BLaER1 treated with 17β-estradiol and CSF1 and Interleukin-3, amounts not matched to agents 10 nM and 100 nM (cell line): Measurements from ENCODE around the gene NRXN2.

Source experiments
- H3K27ac ChIP-seq, 11 experiments: shearing (Covaris generic); formaldehyde crosslinking; 2 replicates each; pipeline ENCODE4 v1.8.1; 2022
- H3K27me3 ChIP-seq, 11 experiments: shearing (Covaris generic); formaldehyde crosslinking; 2 replicates each; pipeline ENCODE4 v1.8.1; 2022
- H3K36me3 ChIP-seq, 11 experiments: shearing (Covaris generic); formaldehyde crosslinking; 2 replicates each; pipeline ENCODE4 v1.8.1; 2022
- H3K4me1 ChIP-seq, 10 experiments: shearing (Covaris generic); formaldehyde crosslinking; 2 replicates each; pipeline ENCODE4 v1.8.1; 2022
- H3K4me2 ChIP-seq, 11 experiments: shearing (Covaris generic); formaldehyde crosslinking; 2 replicates each; pipeline ENCODE4 v1.8.1; 2022
- H3K4me3 ChIP-seq, 10 experiments: shearing (Covaris generic); formaldehyde crosslinking; 2 replicates each; pipeline ENCODE4 v1.8.1; 2022
- H3K9ac ChIP-seq, 11 experiments: shearing (Covaris generic); formaldehyde crosslinking; 2 replicates each; pipeline ENCODE4 v1.8.1; 2022
- H3K9me3 ChIP-seq, 11 experiments: shearing (Covaris generic); formaldehyde crosslinking; replicated peaks in 1 of 11; 2 replicates each; pipeline ENCODE4 v1.8.1; 2022
- H4K20me1 ChIP-seq, 11 experiments: shearing (Covaris generic); formaldehyde crosslinking; 2 replicates each; pipeline ENCODE4 v1.8.1; 2022
- Cebpa-rat ChIP-seq, 11 experiments: shearing (Covaris generic); IDR thresholded peaks; 2 replicates each; pipeline ENCODE4 v1.8.1; 2022

The NRXN2 gene

DNA sequence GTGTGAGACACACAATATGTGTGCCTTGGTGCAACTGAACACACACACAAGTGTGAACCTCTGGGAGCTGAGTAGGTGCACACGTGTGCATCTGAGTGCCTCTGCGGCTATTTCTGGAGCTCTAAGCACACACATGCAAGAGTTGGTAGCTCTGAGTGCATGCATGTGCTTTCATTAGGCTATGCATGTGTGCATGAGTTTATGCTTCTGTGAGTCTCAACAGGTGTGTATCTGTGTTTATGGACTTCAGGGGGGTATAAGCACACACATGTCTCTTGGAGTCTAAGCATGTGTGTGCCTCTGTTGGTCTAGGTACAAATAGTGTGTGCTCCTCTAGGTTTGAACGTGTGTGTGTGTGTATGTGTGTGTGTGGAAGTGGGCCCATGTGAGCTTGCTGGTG, 106.2 kb downstream of the NRXN2 start:
- no peak overlapping the region for H3K4me3 ChIP-seq
- peaks cover 48 to 90% (median 87%) of the 10 kb centered on the region in 10 experiments for H3K4me1 ChIP-seq
- no peak overlapping the region for H3K27ac ChIP-seq
- H3K27me3 ChIP-seq, result peaks cover 0 to 2% (median 0%) of the 10 kb centered on the region in 11 experiments; a peak in 1 of 22 replicates
- no peaks in the 10 kb centered on the region for H3K9me3 ChIP-seq
- H4K20me1 ChIP-seq, result no peaks in the 10 kb centered on the region
- H3K4me2 ChIP-seq, result peak overlapping the region in 7 of 11 experiments; percentile 76 to 98 (median 92); a peak in 12 of 22 replicates
- no peaks in the 10 kb centered on the region for H3K36me3 ChIP-seq
- TF ChIP-seq Cebpa-rat (IDR thresholded peaks at IDR 0.05), result no peak
- no peak overlapping the region for H3K9ac ChIP-seq

DNA sequence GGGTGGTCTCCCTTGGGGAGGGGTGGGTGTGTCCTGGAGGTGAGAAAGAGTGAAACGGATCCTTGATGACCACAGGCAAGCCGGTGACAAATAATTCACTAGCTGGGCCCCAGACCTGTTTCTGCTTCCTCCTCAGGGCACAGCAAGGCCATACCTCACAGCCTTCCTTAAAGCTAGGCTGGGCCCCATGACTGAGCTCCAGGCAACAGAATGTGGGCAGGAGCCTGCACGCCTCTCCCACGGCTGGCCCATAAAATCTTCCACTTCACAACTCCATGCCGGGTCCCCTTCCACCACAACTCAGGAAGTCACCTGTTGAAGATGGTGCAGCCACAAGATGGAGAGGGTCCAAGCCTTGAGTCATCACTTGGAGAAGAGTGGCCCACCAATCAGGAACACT, 108.1 kb downstream of the NRXN2 start:
- no peak for TF ChIP-seq Cebpa-rat (IDR thresholded peaks at IDR 0.05)
- no peak overlapping the region for H3K9ac ChIP-seq
- H3K9me3 ChIP-seq, result no peaks in the 10 kb centered on the region
- peak overlapping the region in 8 of 11 experiments; percentile 14 to 97 (median 90); a peak in 11 of 22 replicates for H3K4me2 ChIP-seq
- no peaks in the 10 kb centered on the region for H4K20me1 ChIP-seq
- peaks cover 0 to 2% (median 0%) of the 10 kb centered on the region in 11 experiments; a peak in 1 of 22 replicates for H3K27me3 ChIP-seq
- H3K4me1 ChIP-seq, result peaks cover 41 to 90% (median 87%) of the 10 kb centered on the region in 10 experiments
- H3K27ac ChIP-seq, result no peak overlapping the region
- no peak overlapping the region for H3K4me3 ChIP-seq
- H3K36me3 ChIP-seq, result no peaks in the 10 kb centered on the region

DNA sequence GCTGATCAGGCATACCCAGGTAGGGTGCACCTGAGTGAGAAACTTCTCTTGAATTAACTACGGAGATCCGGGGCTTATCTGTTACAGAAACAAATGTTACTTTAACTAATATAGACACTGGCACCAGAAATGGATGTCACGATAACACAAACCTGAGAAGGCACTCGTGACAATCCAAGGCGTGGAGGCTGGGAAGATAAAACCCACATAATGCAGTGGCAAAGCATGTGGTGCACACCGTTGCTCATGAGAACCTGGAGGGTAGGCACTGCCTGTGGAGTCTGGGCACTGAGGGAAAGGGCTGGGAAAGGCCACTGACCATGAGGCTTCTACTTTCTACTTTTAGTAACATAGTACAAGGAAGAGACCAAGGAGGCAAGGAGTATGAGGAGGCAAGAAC, 109.3 kb downstream of the NRXN2 start:
- H3K27ac ChIP-seq, result no peak overlapping the region
- no peaks in the 10 kb centered on the region for H3K9me3 ChIP-seq
- TF ChIP-seq Cebpa-rat (IDR thresholded peaks at IDR 0.05), result no peak
- peaks cover 0 to 3% (median 0%) of the 10 kb centered on the region in 11 experiments; a peak in 5 of 22 replicates for H3K27me3 ChIP-seq
- no peak overlapping the region for H3K9ac ChIP-seq
- peak overlapping the region in 9 of 11 experiments; percentile 89 to 97 (median 93); a peak in 16 of 22 replicates for H3K4me2 ChIP-seq
- H4K20me1 ChIP-seq, result no peaks in the 10 kb centered on the region
- no peak overlapping the region for H3K4me3 ChIP-seq
- H3K4me1 ChIP-seq, result peaks cover 38 to 90% (median 87%) of the 10 kb centered on the region in 10 experiments
- H3K36me3 ChIP-seq, result no peaks in the 10 kb centered on the region

DNA sequence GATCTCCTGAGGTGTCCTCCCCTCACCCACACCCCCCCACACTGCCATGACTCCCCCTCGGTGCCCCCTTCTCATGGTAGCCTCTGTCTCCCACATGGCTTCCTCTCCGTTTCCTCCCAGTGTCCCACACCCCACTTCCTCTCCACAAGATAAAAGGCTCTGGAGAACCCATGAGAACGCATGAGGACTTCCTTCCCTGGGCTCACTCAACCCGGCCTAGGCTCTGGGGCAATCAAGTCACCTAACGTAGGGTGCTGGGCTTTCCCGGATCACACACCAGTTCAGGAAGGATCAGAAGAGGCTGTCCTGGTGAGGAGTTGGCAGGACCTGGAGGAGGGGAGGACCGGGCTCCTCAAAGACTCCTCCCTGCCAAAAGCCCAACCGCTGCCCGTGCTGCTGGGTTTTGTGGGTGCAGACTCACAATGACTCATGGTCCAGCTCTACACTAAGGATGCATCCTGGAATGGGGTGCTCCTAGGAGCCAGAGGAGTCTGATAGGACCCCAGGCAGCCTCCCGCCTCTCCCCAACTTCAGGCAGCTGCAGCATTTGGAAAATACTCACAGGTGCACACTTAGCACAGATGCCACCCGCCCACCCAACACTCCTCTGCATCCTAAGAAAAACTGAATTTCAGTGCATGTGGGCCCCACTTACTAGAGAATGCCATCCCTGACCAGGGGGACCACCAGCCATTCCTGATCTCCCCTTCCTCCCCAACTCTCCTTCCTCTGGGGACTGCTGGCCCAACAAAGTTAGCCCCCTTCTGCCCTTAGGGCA, 110.9 kb downstream of the NRXN2 start:
- no peak for TF ChIP-seq Cebpa-rat (IDR thresholded peaks at IDR 0.05)

DNA sequence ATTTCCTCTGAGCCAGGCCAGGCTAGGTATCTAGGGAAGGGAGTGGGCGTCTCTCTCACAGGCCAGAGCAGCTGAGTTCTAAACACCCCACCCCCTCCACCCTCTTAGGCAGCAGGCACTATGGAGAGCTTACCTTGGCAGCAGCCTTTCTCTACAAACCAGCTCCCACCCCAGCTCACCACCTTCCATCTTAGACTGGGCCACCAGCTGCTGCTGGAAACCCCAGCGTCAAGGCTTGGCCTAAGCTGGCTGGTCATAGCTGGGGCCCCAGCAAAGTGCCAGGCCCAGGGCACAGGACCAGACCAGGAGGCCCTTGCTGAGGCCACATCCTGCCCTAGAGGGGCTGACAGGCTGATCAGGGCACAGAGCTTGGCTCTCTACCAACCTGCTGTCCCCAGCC, 111.8 kb downstream of the NRXN2 start:
- Histone ChIP-seq H3K27me3 (peaks cover 0 to 20% (median 0%) of the 10 kb centered on the region in 11 experiments; a peak in 8 of 22 replicates), H3K36me3 (no peaks in the 10 kb centered on the region), H3K9ac (peak overlapping the region in 8 of 11 experiments; percentile 40 to 69 (median 60); a peak in 17 of 22 replicates), H3K4me2 (peak overlapping the region; percentile 78 to 97 (median 91)), H4K20me1 (no peaks in the 10 kb centered on the region), H3K27ac (peak overlapping the region in 10 of 11 experiments; percentile 10 to 85 (median 78); a peak in 19 of 22 replicates), H3K4me3 (peak overlapping the region in 4 of 10 experiments; percentile 0 to 40 (median 8); a peak in 5 of 20 replicates), H3K9me3 (no peaks in the 10 kb centered on the region), H3K4me1 (peaks cover 51 to 91% (median 87%) of the 10 kb centered on the region in 10 experiments)
- no peak for TF ChIP-seq Cebpa-rat (IDR thresholded peaks at IDR 0.05)

More for the DNA sequence above, 110.9 kb downstream of the NRXN2 start:
- H3K27ac ChIP-seq, result peak overlapping the region in 9 of 11 experiments; percentile 62 to 85 (median 78); a peak in 19 of 22 replicates
- H3K9ac ChIP-seq, result peak overlapping the region in 8 of 11 experiments; percentile 40 to 69 (median 60); a peak in 17 of 22 replicates
- peaks cover 46 to 90% (median 87%) of the 10 kb centered on the region in 10 experiments for H3K4me1 ChIP-seq
- H3K9me3 ChIP-seq, result no peaks in the 10 kb centered on the region
- H3K27me3 ChIP-seq, result peaks cover 0 to 15% (median 0%) of the 10 kb centered on the region in 11 experiments; a peak in 8 of 22 replicates
- peak overlapping the region in 4 of 10 experiments; percentile 0 to 40 (median 8); a peak in 3 of 20 replicates for H3K4me3 ChIP-seq
- H4K20me1 ChIP-seq, result no peaks in the 10 kb centered on the region
- H3K36me3 ChIP-seq, result no peaks in the 10 kb centered on the region
- peak overlapping the region; percentile 78 to 97 (median 91) for H3K4me2 ChIP-seq

DNA sequence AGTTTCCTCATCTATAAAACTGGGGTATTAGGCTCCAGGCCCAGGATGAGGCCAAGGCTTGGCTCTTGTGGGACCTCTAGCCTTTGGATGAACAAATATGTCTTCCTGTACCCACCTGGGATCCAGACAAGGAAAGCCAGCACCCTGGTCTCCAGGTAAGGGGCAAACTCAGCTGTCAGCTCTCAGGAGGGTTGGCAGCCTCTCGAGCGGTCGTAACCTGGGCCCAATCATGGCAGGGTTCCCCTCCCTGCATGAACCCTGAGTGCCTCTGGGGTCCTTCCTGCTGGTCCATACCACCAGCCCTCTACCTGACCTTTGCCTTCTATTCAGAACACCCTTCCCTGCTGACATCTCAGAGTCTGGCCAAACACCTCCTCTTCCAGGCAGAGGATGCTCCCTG, 112.4 kb downstream of the NRXN2 start:
- H3K4me1 ChIP-seq, result peaks cover 51 to 97% (median 93%) of the 10 kb centered on the region in 10 experiments
- no peaks in the 10 kb centered on the region for H4K20me1 ChIP-seq
- H3K4me3 ChIP-seq, result no peak overlapping the region; a peak in 1 of 20 replicates
- peak overlapping the region; percentile 78 to 97 (median 91) for H3K4me2 ChIP-seq
- H3K27ac ChIP-seq, result peak overlapping the region in 9 of 11 experiments; percentile 62 to 85 (median 78); a peak in 15 of 22 replicates
- peak overlapping the region in 6 of 11 experiments; percentile 52 to 69 (median 63); a peak in 10 of 22 replicates for H3K9ac ChIP-seq
- peaks cover 0 to 24% (median 0%) of the 10 kb centered on the region in 11 experiments; a peak in 8 of 22 replicates for H3K27me3 ChIP-seq
- TF ChIP-seq Cebpa-rat (IDR thresholded peaks at IDR 0.05), result no peak
- H3K9me3 ChIP-seq, result no peaks in the 10 kb centered on the region
- H3K36me3 ChIP-seq, result no peaks in the 10 kb centered on the region

DNA sequence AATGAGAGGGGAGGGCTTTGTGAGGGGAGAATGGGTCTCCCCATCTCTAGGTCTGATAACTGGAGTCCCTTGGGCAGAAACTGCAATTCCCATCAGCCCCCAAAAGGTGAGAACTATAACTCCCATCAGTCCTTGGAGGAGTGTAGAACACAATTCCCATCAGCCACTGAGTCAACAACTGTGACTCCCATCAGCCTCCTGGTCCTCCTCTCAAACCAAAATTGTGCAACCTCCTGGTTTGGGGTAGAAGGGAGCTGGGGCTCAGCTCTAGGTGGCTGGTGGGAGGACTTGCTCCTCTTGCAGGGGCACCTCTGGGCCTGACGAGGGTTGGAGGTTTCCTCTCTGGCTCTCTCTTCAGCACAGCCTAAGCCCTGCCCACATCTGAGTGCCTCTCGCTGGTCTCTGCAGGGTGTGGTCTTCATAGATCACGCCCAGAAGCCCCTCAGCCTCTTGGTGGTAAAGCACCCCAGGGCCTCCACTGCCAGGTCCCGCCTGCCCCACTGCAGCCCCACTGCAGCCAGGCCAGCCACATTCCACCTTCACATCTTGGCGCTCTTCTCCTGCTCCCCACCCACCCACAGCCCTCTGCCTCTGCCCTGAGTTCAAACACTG, 113.5 kb downstream of the NRXN2 start:
- Histone ChIP-seq H3K9me3 (no peaks in the 10 kb centered on the region), H3K9ac (peak overlapping the region in 4 of 11 experiments; percentile 1 to 65 (median 26); a peak in 2 of 22 replicates), H4K20me1 (no peaks in the 10 kb centered on the region), H3K4me3 (no peak overlapping the region), H3K27ac (peak overlapping the region in 8 of 11 experiments; percentile 18 to 85 (median 80); a peak in 14 of 22 replicates), H3K4me2 (peak overlapping the region; percentile 16 to 97 (median 91); a peak in 20 of 22 replicates), H3K36me3 (no peaks in the 10 kb centered on the region), H3K27me3 (peaks cover 0 to 27% (median 0%) of the 10 kb centered on the region in 11 experiments; a peak in 8 of 22 replicates), H3K4me1 (peaks cover 51 to 98% (median 95%) of the 10 kb centered on the region in 10 experiments)
- peak in 5 of 11 experiments; percentile 52 to 96 (median 84); a peak in 11 of 22 replicates for TF ChIP-seq Cebpa-rat (IDR thresholded peaks at IDR 0.05)

DNA sequence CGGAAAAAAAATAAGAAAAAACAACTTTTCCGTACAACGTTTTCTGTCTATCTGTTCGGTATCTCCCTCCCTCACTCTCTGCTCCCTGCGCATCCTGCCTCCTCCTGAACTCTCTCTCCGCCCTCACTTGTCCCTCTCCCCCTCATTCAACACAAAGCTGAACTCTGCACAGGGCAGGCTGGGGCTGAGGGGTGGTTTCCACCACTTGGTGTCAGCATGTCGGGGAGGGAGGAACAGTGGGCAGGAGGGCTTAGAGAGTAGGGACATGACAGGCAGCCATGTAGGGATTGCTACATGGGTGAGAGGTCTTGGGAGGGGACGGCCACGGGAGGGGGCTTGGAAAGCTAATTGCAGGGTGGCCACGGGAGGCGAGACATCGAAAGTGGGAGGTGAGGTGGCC, 114.4 kb downstream of the NRXN2 start:
- Histone ChIP-seq H3K4me3 (peak overlapping the region in 1 of 10 experiments; percentile 21; a peak in 2 of 20 replicates), H3K4me2 (peak overlapping the region; percentile 63 to 97 (median 91)), H3K27ac (peak overlapping the region in 8 of 11 experiments; percentile 60 to 85 (median 76); a peak in 14 of 22 replicates), H3K9ac (peak overlapping the region in 8 of 11 experiments; percentile 11 to 79 (median 68); a peak in 11 of 22 replicates), H3K36me3 (no peaks in the 10 kb centered on the region), H3K27me3 (peaks cover 0 to 27% (median 0%) of the 10 kb centered on the region in 11 experiments; a peak in 8 of 22 replicates), H3K4me1 (peaks cover 51 to 95% (median 86%) of the 10 kb centered on the region in 10 experiments), H4K20me1 (no peaks in the 10 kb centered on the region), H3K9me3 (no peaks in the 10 kb centered on the region)
- no peak for TF ChIP-seq Cebpa-rat (IDR thresholded peaks at IDR 0.05)
